WTC11 (cell line): ENCODE measurements around the gene ATOSB. TPM values are rescaled to one million over a fixed set of nuclear protein-coding genes. Genes with fewer than 3 reads are reported as not detected.

ENCODE experiments used
- ATAC-seq: fragments of 200-7000 bp; cut with Tn5 transposase; 2 replicates; pipeline ENCODE4 v1.10.0; 2021; ENCODE audit warnings: mild to moderate bottlenecking, moderate library complexity
- CTCF ChIA-PET: fragments of 300-600 bp; sonication (Branson Sonifier 250); formaldehyde crosslinking; loops from one replicate; lab custom pipeline; 2021; ENCODE audit warnings: antibody characterized with exemption; lab: Charles Lee
- POLR2A ChIA-PET: fragments of 350-600 bp; sonication (Branson Sonifier 250); formaldehyde crosslinking; loops from one replicate; lab custom pipeline; 2021; ENCODE audit warnings: antibody characterized with exemption; lab: Charles Lee
- DNase-seq: peaks from one replicate; pipeline ENCODE4 v3.0.0; 2021; ENCODE audit warnings: low spot score
- H3K27ac Mint-ChIP-seq: 2 replicates; pipeline ENCODE4 v1.8.0; 2021; ENCODE audit warnings: mixed read lengths
- H3K27me3 Mint-ChIP-seq: 2 replicates; pipeline ENCODE4 v1.8.0; 2021; ENCODE audit warnings: low read depth, mild to moderate bottlenecking, moderate library complexity, mixed read lengths
- H3K36me3 Mint-ChIP-seq: 2 replicates; pipeline ENCODE4 v1.8.0; 2021; ENCODE audit warnings: mixed read lengths
- H3K4me1 Mint-ChIP-seq: 2 replicates; pipeline ENCODE4 v1.8.0; 2022; ENCODE audit warnings: mixed read lengths
- H3K4me3 Mint-ChIP-seq: 2 replicates; pipeline ENCODE4 v1.8.0; 2021; ENCODE audit warnings: mild to moderate bottlenecking, moderate library complexity, mixed read lengths
- H3K9me3 Mint-ChIP-seq: 2 replicates; pipeline ENCODE4 v1.8.0; 2021; ENCODE audit warnings: mixed read lengths
- ARID4B ChIP-seq: sonication (generic); formaldehyde crosslinking; IDR thresholded peaks from 2 replicates; pipeline ENCODE4 v1.8.0; 2023; ENCODE audit warnings: missing genetic modification reagents, mild to moderate bottlenecking, borderline replicate concordance
- ATF2 ChIP-seq: sonication (generic); formaldehyde crosslinking; IDR thresholded peaks from 2 replicates; pipeline ENCODE4 v1.8.1; 2022; ENCODE audit warnings: low read depth, missing genetic modification reagents, borderline replicate concordance
- CDX4 ChIP-seq: fragments of 250-450 bp; sonication (Bioruptor Pico); IDR thresholded peaks from 2 replicates; pipeline ENCODE4 v1.9.0; 2021; ENCODE audit warnings: moderate library complexity, mild to moderate bottlenecking, inconsistent platforms, borderline replicate concordance
- ETV6 ChIP-seq: sonication (generic); formaldehyde crosslinking; IDR thresholded peaks from 2 replicates; pipeline ENCODE4 v1.8.1; 2022; ENCODE audit warnings: mild to moderate bottlenecking, missing genetic modification reagents
- FOXP4 ChIP-seq: sonication (generic); formaldehyde crosslinking; IDR thresholded peaks from 2 replicates; pipeline ENCODE4 v1.8.0; 2022; ENCODE audit warnings: mild to moderate bottlenecking, missing genetic modification reagents
- GTF2I ChIP-seq: fragments of 250-450 bp; sonication (Bioruptor Pico); conservative IDR thresholded peaks from 2 replicates; pipeline ENCODE4 v1.4.0; 2021; ENCODE audit warnings: mild to moderate bottlenecking
- HMGA2 ChIP-seq: fragments of 250-450 bp; sonication (Bioruptor Pico); IDR thresholded peaks from 2 replicates; pipeline ENCODE4 v1.4.0; 2021; ENCODE audit warnings: mild to moderate bottlenecking, moderate library complexity
- MYBL2 ChIP-seq: sonication (generic); formaldehyde crosslinking; IDR thresholded peaks from 2 replicates; pipeline ENCODE4 v1.8.1; 2023; ENCODE audit warnings: mild to moderate bottlenecking, moderate library complexity, missing genetic modification reagents
- NFE2L1 ChIP-seq: sonication (generic); formaldehyde crosslinking; IDR thresholded peaks from 2 replicates; pipeline ENCODE4 v1.8.1; 2023; ENCODE audit warnings: missing genetic modification reagents
- RELA ChIP-seq: sonication (generic); formaldehyde crosslinking; IDR thresholded peaks from 2 replicates; pipeline ENCODE4 v1.8.1; 2022; ENCODE audit warnings: missing genetic modification reagents, mild to moderate bottlenecking, borderline replicate concordance
- SP1 ChIP-seq: sonication (generic); formaldehyde crosslinking; conservative IDR thresholded peaks from 2 replicates; pipeline ENCODE4 v1.8.1; 2022; ENCODE audit warnings: missing genetic modification reagents
- TEAD1 ChIP-seq: sonication (generic); formaldehyde crosslinking; IDR thresholded peaks from 2 replicates; pipeline ENCODE4 v1.8.0; 2022; ENCODE audit warnings: mild to moderate bottlenecking, missing genetic modification reagents
- USF2 ChIP-seq: sonication (generic); formaldehyde crosslinking; IDR thresholded peaks from 2 replicates; pipeline ENCODE4 v1.8.1; 2023; ENCODE audit warnings: mild to moderate bottlenecking, missing genetic modification reagents, moderate library complexity
- ZNF263 ChIP-seq: sonication (generic); formaldehyde crosslinking; IDR thresholded peaks from 2 replicates; pipeline ENCODE4 v1.8.1; 2022; ENCODE audit warnings: low read depth, mild to moderate bottlenecking, moderate library complexity, missing genetic modification reagents
- ZNF317 ChIP-seq: sonication (generic); formaldehyde crosslinking; IDR thresholded peaks from 2 replicates; pipeline ENCODE4 v1.8.1; 2023; ENCODE audit warnings: low read depth, mild to moderate bottlenecking, moderate library complexity, missing genetic modification reagents, borderline replicate concordance
- total RNA-seq: library from RNA; stranded (reverse); gene quantifications from 3 replicates; pipeline ENCODE4 v1.2.3, GENCODE V29; 2021

The ATOSB gene
- total RNA-seq, 1 experiment from 2014 or later: 8.7 TPM

- TF ChIP-seq FOXP4 (CRISPR knock-in tag) (no peak), MYBL2 (CRISPR knock-in tag) (no peak), ARID4B (CRISPR knock-in tag) (no peak), ZNF263 (no peak), TEAD1 (CRISPR knock-in tag) (no peak), HMGA2 (CRISPR knock-in tag) (no peak), RELA (CRISPR knock-in tag) (no peak), ATF2 (CRISPR knock-in tag) (no peak)
- TF ChIP-seq, all 79 proteins: peak for 0
Measured at GRCh38 chr9:35060548-35061207, 55.0 kb downstream of the ATOSB start (continued).

- Mint-ChIP-seq H3K36me3 (peaks cover 93% of the 10 kb centered on the region), H3K27ac (no peak overlapping the region), H3K4me1 (no peaks in the 10 kb centered on the region), H3K9me3 (no peaks in the 10 kb centered on the region), H3K4me3 (no peak overlapping the region), H3K27me3 (no peaks in the 10 kb centered on the region)
- TF ChIP-seq USF2 (CRISPR knock-in tag) (no peak), SP1 (CRISPR knock-in tag) (no peak), TEAD1 (CRISPR knock-in tag) (no peak), CDX4 (CRISPR knock-in tag) (no peak), ETV6 (CRISPR knock-in tag) (no peak), ZNF317 (CRISPR knock-in tag) (no peak), NFE2L1 (CRISPR knock-in tag) (no peak), GTF2I (CRISPR knock-in tag) (no peak)
- ChIA-PET POLR2A (interaction anchor here (1.4 kb wide), 1 partner anchor 160 kb away, joined by 4 read pairs; no protein-coding TSS in a partner anchor), CTCF (no interaction called here)
- ATAC-seq (no peak), DNase-seq (no peak)
Measured at GRCh38 chr9:35059438-35059837, 56.2 kb downstream of the ATOSB start.
